Liver (tissue), 9 donors: ENCODE results near the gene SESN1. TPM values are rescaled to one million over a fixed set of nuclear protein-coding genes. Genes with fewer than 3 reads are reported as not detected.

Experiments used
- DNase-seq: peaks from one replicate; pipeline ENCODE4 v3.0.0-alpha.2; 2017; ENCODE audit warnings: low spot score
- H3K27ac ChIP-seq, 2 donors: one replicate each; pipeline ENCODE4 v1.7.0; 2013; ENCODE audit warnings: inconsistent platforms in 2 of 2, low read length in 2 of 2, control low read depth in 1 of 2, low read depth in 1 of 2, mild to moderate bottlenecking in 1 of 2
- H3K27me3 ChIP-seq, 4 donors: one replicate each; pipeline versions ENCODE4 v1.6.1 to v1.7.0; 2013; ENCODE audit warnings: low read length in 3 of 4, inconsistent platforms in 1 of 4, mild to moderate bottlenecking in 1 of 4, moderate library complexity in 1 of 4; ENCODE audit not compliant: control insufficient read depth in 4 of 4, insufficient read depth in 4 of 4
- H3K36me3 ChIP-seq, 4 donors: one replicate each; pipeline versions ENCODE4 v1.6.1 to v1.7.0; 2013; ENCODE audit warnings: low read length in 3 of 4, mild to moderate bottlenecking in 3 of 4, low read depth in 1 of 4, moderate library complexity in 1 of 4; ENCODE audit not compliant: control insufficient read depth in 4 of 4, insufficient read depth in 3 of 4
- H3K4me1 ChIP-seq, 4 donors: one replicate each; pipeline versions ENCODE4 v1.6.1 to v1.7.0; 2013; ENCODE audit warnings: low read length in 3 of 4, mild to moderate bottlenecking in 3 of 4, moderate library complexity in 1 of 4; ENCODE audit not compliant: control insufficient read depth in 4 of 4, insufficient read depth in 4 of 4
- H3K4me3 ChIP-seq, 3 donors: one replicate each; pipeline versions ENCODE4 v1.6.1 to v1.7.0; 2013; ENCODE audit warnings: low read length in 3 of 3, control low read depth in 1 of 3, low read depth in 1 of 3, mild to moderate bottlenecking in 1 of 3
- H3K9ac ChIP-seq, 2 donors: one replicate each; pipeline ENCODE4 v1.7.0; 2013; ENCODE audit warnings: low read length in 2 of 2, mild to moderate bottlenecking in 2 of 2, moderate library complexity in 2 of 2, control low read depth in 1 of 2, low read depth in 1 of 2
- H3K9me3 ChIP-seq, 4 donors: one replicate each; pipeline versions ENCODE4 v1.6.1 to v1.7.0; 2013; ENCODE audit warnings: low read length in 3 of 4; ENCODE audit not compliant: control insufficient read depth in 4 of 4
- ATF3 ChIP-seq: IDR thresholded peaks from 2 replicates; pipeline ENCODE4 v1.6.1; 2016; ENCODE audit warnings: antibody characterized with exemption
- CTCF ChIP-seq: fragments of 150-350 bp; IDR thresholded peaks from 2 replicates; pipeline ENCODE4 v1.5.1; 2017; ENCODE audit warnings: improper control_type of control experiment, low read depth, low read length; ENCODE audit not compliant: missing input control
- EGR1 ChIP-seq, 2 donors: IDR thresholded peaks; 2 replicates each; pipeline ENCODE4 v1.6.1; 2016 to 2018; ENCODE audit warnings: antibody characterized with exemption in 2 of 2, low read depth in 2 of 2
- FOXA1 ChIP-seq: IDR thresholded peaks from 2 replicates; pipeline ENCODE4 v1.6.1; 2016; ENCODE audit warnings: antibody characterized with exemption
- FOXA2 ChIP-seq: IDR thresholded peaks from 2 replicates; pipeline ENCODE4 v1.6.1; 2016; ENCODE audit warnings: antibody characterized with exemption
- GABPA ChIP-seq, 2 donors: IDR thresholded peaks in 1 of 2; conservative IDR thresholded peaks in 1 of 2; 2 replicates each; pipeline ENCODE4 v1.6.1; 2016; ENCODE audit warnings: antibody characterized with exemption in 2 of 2, mild to moderate bottlenecking in 1 of 2, moderate library complexity in 1 of 2
- HNF4A ChIP-seq, 2 donors: conservative IDR thresholded peaks; 2 replicates each; pipeline ENCODE4 v1.6.1; 2016; ENCODE audit warnings: antibody characterized with exemption in 2 of 2, mild to moderate bottlenecking in 2 of 2
- HNF4G ChIP-seq: IDR thresholded peaks from 2 replicates; pipeline ENCODE4 v1.6.1; 2016; ENCODE audit warnings: antibody characterized with exemption
- JUND ChIP-seq, 2 donors: IDR thresholded peaks; 2 replicates each; pipeline ENCODE4 v1.6.1; 2016; ENCODE audit warnings: antibody characterized with exemption in 2 of 2
- MAX ChIP-seq: IDR thresholded peaks from 2 replicates; pipeline ENCODE4 v1.6.1; 2016; ENCODE audit warnings: antibody characterized with exemption
- NR2F2 ChIP-seq: IDR thresholded peaks from 2 replicates; pipeline ENCODE4 v1.6.1; 2016; ENCODE audit warnings: antibody characterized with exemption
- RAD21 ChIP-seq, 2 donors: IDR thresholded peaks; 2 replicates each; pipeline ENCODE4 v1.6.1; 2016; ENCODE audit warnings: antibody characterized with exemption in 2 of 2, mild to moderate bottlenecking in 2 of 2
- RXRA ChIP-seq, 2 donors: IDR thresholded peaks; 2 replicates each; pipeline ENCODE4 v1.6.1; 2017 to 2018; ENCODE audit warnings: antibody characterized with exemption in 2 of 2, mild to moderate bottlenecking in 1 of 2
- SP1 ChIP-seq: IDR thresholded peaks from 2 replicates; pipeline ENCODE4 v1.6.1; 2018; ENCODE audit warnings: antibody characterized with exemption, mild to moderate bottlenecking
- TAF1 ChIP-seq: conservative IDR thresholded peaks from 2 replicates; pipeline ENCODE4 v1.6.1; 2016; ENCODE audit warnings: antibody characterized with exemption, mild to moderate bottlenecking
- YY1 ChIP-seq: IDR thresholded peaks from 2 replicates; pipeline ENCODE4 v1.6.1; 2016; ENCODE audit warnings: antibody characterized with exemption, mild to moderate bottlenecking
- ZBTB33 ChIP-seq: IDR thresholded peaks from 2 replicates; pipeline ENCODE4 v1.6.1; 2016; ENCODE audit warnings: antibody characterized with exemption
- WGBS: extraction: QIAGEN DNeasy Blood & Tissue Kit; methylation state at CpG from one replicate; pipeline ENCODE4 v1.1.7; 2013; 5-methylcytosine and 5-hydroxymethylcytosine counted together
- polyA plus RNA-seq, 2 donors: library from polyadenylated mRNA; stranded (reverse) in 1 of 2; unstranded in 1 of 2; fragments of 200-250 nt in 1 of 2; fragments of >200 nt in 1 of 2; fragmentation: Nextera tagmentation in 1 of 2; extraction: Ambion mirVana in 1 of 2; gene quantifications; one replicate each; pipeline versions ENCODE4 v1.2.1 to v1.2.3, GENCODE V29; 2013 to 2015
- total RNA-seq, 2 donors: library from RNA; depleted of rRNA; stranded (reverse); fragments of >200 nt; gene quantifications; one replicate each; pipeline ENCODE4 v1.2.3, GENCODE V29; 2014
- TF ChIP-seq, protein P1 (sequence below): IDR thresholded peaks from 2 replicates; pipeline ENCODE4 v1.6.1; 2016; ENCODE audit warnings: antibody characterized with exemption, mild to moderate bottlenecking
- donor health status: healthy.
- donor health status: healthy.
- donor health status: healthy.
- donor health status: healthy.
- donor health status: healthy.

The SESN1 gene
- total and polyA plus RNA-seq, 4 donors, result 6.2 to 17.0 (median 11.0) TPM

GRCh38 chr6:108988765-108989164 is 105.9 kb downstream of the SESN1 start:
- Histone ChIP-seq H3K4me3 (no peak overlapping the region), H3K4me1 (peaks cover 0 to 10% (median 4%) of the 10 kb centered on the region in 4 donors), H3K9ac (no peak overlapping the region), H3K27ac (no peak overlapping the region), H3K27me3 (no peaks in the 10 kb centered on the region), H3K36me3 (peaks cover 4 to 31% (median 16%) of the 10 kb centered on the region in 4 donors), H3K9me3 (no peaks in the 10 kb centered on the region)
- 96% methylated on average over 5 of the region's 5 CpGs for WGBS
- TF ChIP-seq ZBTB33 (no peak), FOXA1 (no peak), YY1 (no peak)
- DNase-seq, result no peak

- Histone ChIP-seq H3K36me3 (peaks cover 4 to 31% (median 15%) of the 10 kb centered on the region in 4 donors), H3K9me3 (no peaks in the 10 kb centered on the region), H3K27me3 (no peaks in the 10 kb centered on the region), H3K9ac (no peak overlapping the region), H3K27ac (no peak overlapping the region), H3K4me3 (no peak overlapping the region), H3K4me1 (peaks cover 0 to 10% (median 4%) of the 10 kb centered on the region in 4 donors)
- TF ChIP-seq NR2F2, result no peak
- TF ChIP-seq JUND (IDR thresholded peaks at IDR 0.05), result no peak
- no peak for TF ChIP-seq RAD21 (IDR thresholded peaks at IDR 0.05)
- no peak for TF ChIP-seq RXRA (IDR thresholded peaks at IDR 0.05)
- TF ChIP-seq ZBTB33, result no peak
- no peak for TF ChIP-seq YY1
- TF ChIP-seq EGR1 (IDR thresholded peaks at IDR 0.05; ENCODE audit: low read depth in 2 of 2), result no peak
- TF ChIP-seq, protein P1, sequence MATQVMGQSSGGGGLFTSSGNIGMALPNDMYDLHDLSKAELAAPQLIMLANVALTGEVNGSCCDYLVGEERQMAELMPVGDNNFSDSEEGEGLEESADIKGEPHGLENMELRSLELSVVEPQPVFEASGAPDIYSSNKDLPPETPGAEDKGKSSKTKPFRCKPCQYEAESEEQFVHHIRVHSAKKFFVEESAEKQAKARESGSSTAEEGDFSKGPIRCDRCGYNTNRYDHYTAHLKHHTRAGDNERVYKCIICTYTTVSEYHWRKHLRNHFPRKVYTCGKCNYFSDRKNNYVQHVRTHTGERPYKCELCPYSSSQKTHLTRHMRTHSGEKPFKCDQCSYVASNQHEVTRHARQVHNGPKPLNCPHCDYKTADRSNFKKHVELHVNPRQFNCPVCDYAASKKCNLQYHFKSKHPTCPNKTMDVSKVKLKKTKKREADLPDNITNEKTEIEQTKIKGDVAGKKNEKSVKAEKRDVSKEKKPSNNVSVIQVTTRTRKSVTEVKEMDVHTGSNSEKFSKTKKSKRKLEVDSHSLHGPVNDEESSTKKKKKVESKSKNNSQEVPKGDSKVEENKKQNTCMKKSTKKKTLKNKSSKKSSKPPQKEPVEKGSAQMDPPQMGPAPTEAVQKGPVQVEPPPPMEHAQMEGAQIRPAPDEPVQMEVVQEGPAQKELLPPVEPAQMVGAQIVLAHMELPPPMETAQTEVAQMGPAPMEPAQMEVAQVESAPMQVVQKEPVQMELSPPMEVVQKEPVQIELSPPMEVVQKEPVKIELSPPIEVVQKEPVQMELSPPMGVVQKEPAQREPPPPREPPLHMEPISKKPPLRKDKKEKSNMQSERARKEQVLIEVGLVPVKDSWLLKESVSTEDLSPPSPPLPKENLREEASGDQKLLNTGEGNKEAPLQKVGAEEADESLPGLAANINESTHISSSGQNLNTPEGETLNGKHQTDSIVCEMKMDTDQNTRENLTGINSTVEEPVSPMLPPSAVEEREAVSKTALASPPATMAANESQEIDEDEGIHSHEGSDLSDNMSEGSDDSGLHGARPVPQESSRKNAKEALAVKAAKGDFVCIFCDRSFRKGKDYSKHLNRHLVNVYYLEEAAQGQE, result no peak
- no peak for TF ChIP-seq SP1
- TF ChIP-seq FOXA2, result no peak
- no peak for TF ChIP-seq ATF3
- TF ChIP-seq HNF4A (conservative IDR thresholded peaks at IDR 0.05), result no peak
- no peak for TF ChIP-seq TAF1
- TF ChIP-seq CTCF, result no peak
- no peak for TF ChIP-seq HNF4G
- no peak for TF ChIP-seq GABPA (IDR thresholded peaks at IDR 0.05 in 1 of 2, conservative IDR thresholded peaks at IDR 0.05 in 1 of 2)
- TF ChIP-seq MAX, result no peak
- no peak for TF ChIP-seq FOXA1
- DNase-seq, result no peak
- WGBS, result 92% methylated on average over 3 of the region's 3 CpGs
Measured at GRCh38 chr6:108988296-108988695, 106.3 kb downstream of the SESN1 start.
